ENCODE data around the gene PBX1.

The PBX1 gene

DNA sequence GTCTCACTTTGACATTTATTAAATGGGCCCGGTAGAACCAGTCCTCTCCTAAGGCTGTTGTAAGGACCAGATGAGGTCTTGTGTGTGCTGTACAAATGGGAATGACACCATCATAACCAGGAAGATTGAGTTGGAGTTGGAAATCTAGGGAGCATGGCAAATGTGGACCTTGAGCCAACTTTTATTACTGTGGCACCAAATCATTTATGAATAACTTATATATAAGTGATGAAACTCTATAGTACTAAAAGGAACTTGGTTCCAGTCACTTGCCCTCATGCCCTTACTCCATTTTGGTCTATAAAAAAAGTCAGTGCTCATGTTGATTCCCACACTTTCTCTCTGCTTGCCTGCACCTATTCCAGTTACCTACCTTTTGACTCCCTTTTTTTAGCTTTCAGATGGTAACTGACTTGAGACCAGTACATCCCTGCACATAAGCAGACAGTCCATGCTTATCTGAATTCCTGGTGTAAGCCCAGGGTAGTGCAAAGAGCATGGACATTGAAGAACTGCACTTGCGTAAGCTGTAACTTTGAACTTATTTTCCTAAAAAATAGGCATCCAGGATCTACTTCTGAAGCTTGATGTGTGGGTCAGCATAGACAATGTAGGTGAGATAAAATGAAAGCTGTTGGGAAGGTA is 210.6 kb downstream of the PBX1 start:
- H2AFZ ChIP-seq (ENCODE audit: low read depth, low read length) = no peak overlapping the region
- no peaks in the 10 kb centered on the region for H3K9me3 ChIP-seq (ENCODE audit: insufficient read depth, low read length, severe bottlenecking)
- H3K27ac ChIP-seq (ENCODE audit: low read length) = no peak overlapping the region
- H3K9ac ChIP-seq (ENCODE audit: low read depth, low read length) = no peak overlapping the region
- no peak overlapping the region for H3K4me2 ChIP-seq (ENCODE audit: insufficient read depth, low read length)
- H3K36me3 ChIP-seq (ENCODE audit: insufficient read depth, low read length) = no peaks in the 10 kb centered on the region
- no peaks in the 10 kb centered on the region for H3K27me3 ChIP-seq (ENCODE audit: insufficient read depth, low read length, poor library complexity)
- H3K79me2 ChIP-seq (ENCODE audit: insufficient read depth, low read length) = no peaks in the 10 kb centered on the region
- no peaks in the 10 kb centered on the region for H3K4me1 ChIP-seq (ENCODE audit: insufficient read depth, low read length)
- ATAC-seq (ENCODE audit: insufficient read depth, low read depth) (no peak), DNase-seq (no peak)
- no peaks in the 10 kb centered on the region for H4K20me1 ChIP-seq (ENCODE audit: insufficient read depth, low read length)
- H3K4me3 ChIP-seq (ENCODE audit: low read depth in 1 of 2, low read length in 2 of 2) = no peak overlapping the region
- TF ChIP-seq, protein P1, sequence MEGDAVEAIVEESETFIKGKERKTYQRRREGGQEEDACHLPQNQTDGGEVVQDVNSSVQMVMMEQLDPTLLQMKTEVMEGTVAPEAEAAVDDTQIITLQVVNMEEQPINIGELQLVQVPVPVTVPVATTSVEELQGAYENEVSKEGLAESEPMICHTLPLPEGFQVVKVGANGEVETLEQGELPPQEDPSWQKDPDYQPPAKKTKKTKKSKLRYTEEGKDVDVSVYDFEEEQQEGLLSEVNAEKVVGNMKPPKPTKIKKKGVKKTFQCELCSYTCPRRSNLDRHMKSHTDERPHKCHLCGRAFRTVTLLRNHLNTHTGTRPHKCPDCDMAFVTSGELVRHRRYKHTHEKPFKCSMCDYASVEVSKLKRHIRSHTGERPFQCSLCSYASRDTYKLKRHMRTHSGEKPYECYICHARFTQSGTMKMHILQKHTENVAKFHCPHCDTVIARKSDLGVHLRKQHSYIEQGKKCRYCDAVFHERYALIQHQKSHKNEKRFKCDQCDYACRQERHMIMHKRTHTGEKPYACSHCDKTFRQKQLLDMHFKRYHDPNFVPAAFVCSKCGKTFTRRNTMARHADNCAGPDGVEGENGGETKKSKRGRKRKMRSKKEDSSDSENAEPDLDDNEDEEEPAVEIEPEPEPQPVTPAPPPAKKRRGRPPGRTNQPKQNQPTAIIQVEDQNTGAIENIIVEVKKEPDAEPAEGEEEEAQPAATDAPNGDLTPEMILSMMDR (IDR thresholded peaks at IDR 0.05; ENCODE audit: borderline replicate concordance, extremely low read depth, low read length, poor library complexity, severe bottlenecking) = no peak
- TF ChIP-seq EZH2 (IDR thresholded peaks at IDR 0.05; ENCODE audit: borderline replicate concordance, low read depth, low read length, severe bottlenecking) = no peak

DNA sequence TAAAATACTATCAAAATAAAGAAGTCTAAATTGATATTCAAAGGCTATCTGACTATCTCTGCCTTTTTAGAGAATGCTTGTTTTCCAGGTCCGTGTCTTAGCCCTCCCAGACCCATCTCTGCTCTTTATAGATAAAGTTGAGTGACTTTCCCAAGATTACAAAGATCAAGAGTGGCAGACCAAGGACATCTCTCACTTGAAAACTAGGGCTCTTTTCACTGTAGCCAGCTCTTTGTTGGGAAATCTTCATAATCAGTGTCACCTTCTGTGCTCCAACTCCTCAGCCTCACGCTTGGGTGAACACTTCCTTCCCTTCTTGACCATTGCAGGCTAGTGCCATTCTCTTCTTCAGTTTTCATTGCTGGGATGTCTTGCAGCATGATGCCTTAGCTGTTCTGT is 211.1 kb downstream of the PBX1 start:
- Histone ChIP-seq H3K27ac (ENCODE audit: low read length) (no peak overlapping the region), H3K36me3 (ENCODE audit: insufficient read depth, low read length) (no peaks in the 10 kb centered on the region), H3K9me3 (ENCODE audit: insufficient read depth, low read length, severe bottlenecking) (no peaks in the 10 kb centered on the region), H3K4me3 (ENCODE audit: low read depth in 1 of 2, low read length in 2 of 2) (no peak overlapping the region), H3K4me1 (ENCODE audit: insufficient read depth, low read length) (no peaks in the 10 kb centered on the region), H3K4me2 (ENCODE audit: insufficient read depth, low read length) (no peak overlapping the region), H3K9ac (ENCODE audit: low read depth, low read length) (no peak overlapping the region), H2AFZ (ENCODE audit: low read depth, low read length) (no peak overlapping the region), H3K79me2 (ENCODE audit: insufficient read depth, low read length) (no peaks in the 10 kb centered on the region), H4K20me1 (ENCODE audit: insufficient read depth, low read length) (no peaks in the 10 kb centered on the region), H3K27me3 (ENCODE audit: insufficient read depth, low read length, poor library complexity) (no peaks in the 10 kb centered on the region)
- DNase-seq = no peak
- TF ChIP-seq, protein P1 (IDR thresholded peaks at IDR 0.05; ENCODE audit: borderline replicate concordance, extremely low read depth, low read length, poor library complexity, severe bottlenecking) = no peak
- TF ChIP-seq EZH2 (IDR thresholded peaks at IDR 0.05; ENCODE audit: borderline replicate concordance, low read depth, low read length, severe bottlenecking) = no peak
- no peak for ATAC-seq (ENCODE audit: insufficient read depth, low read depth)

DNA sequence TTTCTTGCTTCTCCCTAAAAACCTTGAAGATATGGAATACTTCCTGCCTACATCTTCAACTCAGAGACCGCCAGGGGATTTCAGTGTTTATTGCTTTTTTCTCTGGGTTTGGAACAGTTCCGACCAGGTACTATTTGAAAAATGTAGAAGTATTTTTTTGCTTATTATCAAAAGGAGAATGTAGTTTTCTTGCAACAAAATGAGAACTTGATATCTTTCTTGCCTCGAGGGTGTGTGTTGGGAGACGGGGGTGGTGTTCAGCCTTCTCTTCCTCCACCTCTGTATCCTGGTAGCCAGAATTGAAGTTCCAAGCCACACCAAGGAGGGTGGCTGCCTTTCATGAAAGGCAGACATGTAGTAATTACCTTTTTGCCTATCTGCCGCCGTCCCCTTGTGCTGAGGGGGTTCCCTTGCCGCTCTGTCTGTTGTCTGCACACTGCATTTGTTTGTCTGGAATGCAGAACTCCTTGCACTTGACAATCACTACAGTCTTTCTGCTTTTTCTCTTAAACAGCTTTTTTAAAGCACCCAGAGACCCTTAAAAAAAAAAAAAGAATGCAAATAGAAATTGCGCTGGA is 212.1 kb downstream of the PBX1 start:
- no peak overlapping the region for H3K27ac ChIP-seq (ENCODE audit: low read length)
- DNase-seq (no peak), ATAC-seq (ENCODE audit: insufficient read depth, low read depth) (no peak)
- no peaks in the 10 kb centered on the region for H3K4me1 ChIP-seq (ENCODE audit: insufficient read depth, low read length)
- no peak overlapping the region for H3K9ac ChIP-seq (ENCODE audit: low read depth, low read length)
- H3K4me2 ChIP-seq (ENCODE audit: insufficient read depth, low read length) = no peak overlapping the region
- peaks cover 4% of the 10 kb centered on the region for H3K27me3 ChIP-seq (ENCODE audit: insufficient read depth, low read length, poor library complexity)
- no peak for TF ChIP-seq EZH2 (IDR thresholded peaks at IDR 0.05; ENCODE audit: borderline replicate concordance, low read depth, low read length, severe bottlenecking)
- TF ChIP-seq, protein P1 (IDR thresholded peaks at IDR 0.05; ENCODE audit: borderline replicate concordance, extremely low read depth, low read length, poor library complexity, severe bottlenecking) = no peak
- no peaks in the 10 kb centered on the region for H3K79me2 ChIP-seq (ENCODE audit: insufficient read depth, low read length)
- no peaks in the 10 kb centered on the region for H3K9me3 ChIP-seq (ENCODE audit: insufficient read depth, low read length, severe bottlenecking)
- H3K4me3 ChIP-seq (ENCODE audit: low read depth in 1 of 2, low read length in 2 of 2) = no peak overlapping the region
- no peak overlapping the region for H2AFZ ChIP-seq (ENCODE audit: low read depth, low read length)
- no peaks in the 10 kb centered on the region for H4K20me1 ChIP-seq (ENCODE audit: insufficient read depth, low read length)
- no peaks in the 10 kb centered on the region for H3K36me3 ChIP-seq (ENCODE audit: insufficient read depth, low read length)

Data from DND-41 (cell line).